Adrenal gland (tissue), 12 donors: ENCODE measurements around the gene MAGEB5. TPM values are rescaled to one million over a fixed set of nuclear protein-coding genes. Genes with fewer than 3 reads are reported as not detected.

ENCODE experiments used
- DNase-seq, 7 donors: peaks; one replicate each; pipeline ENCODE4 v3.0.0-alpha.2; 2019 to 2020
- H3K27ac ChIP-seq, 5 donors: fragments of 200-600 bp; sonication (generic) in 4 of 5; 1 replicate in 3 of 5; 2 replicates in 2 of 5; pipeline versions ENCODE4 v1.5.1 to v1.8.0; 2016 to 2020; ENCODE audit warnings: mild to moderate bottlenecking in 1 of 5
- H3K27me3 ChIP-seq: fragments of 200-600 bp; 2 replicates; pipeline ENCODE4 v1.8.0; 2021
- H3K36me3 ChIP-seq, 2 donors: fragments of 200-600 bp; replicated peaks in 1 of 2; 1 replicate in 1 of 2; 2 replicates in 1 of 2; pipeline versions ENCODE4 v1.5.1 to v1.8.0; 2018 to 2022
- H3K4me1 ChIP-seq, 2 donors: fragments of 200-600 bp; replicated peaks in 1 of 2; 1 replicate in 1 of 2; 2 replicates in 1 of 2; pipeline versions ENCODE4 v1.5.1 to v1.8.0; 2018 to 2021
- H3K4me3 ChIP-seq, 4 donors: fragments of 200-600 bp; sonication (generic) in 3 of 4; one replicate each; pipeline ENCODE4 v1.5.1; 2016 to 2018
- H3K9me3 ChIP-seq, 3 donors: fragments of 200-600 bp; sonication (generic) in 1 of 3; replicated peaks in 1 of 3; 1 replicate in 2 of 3; 2 replicates in 1 of 3; pipeline versions ENCODE4 v1.5.1 to v1.8.0; 2016 to 2021
- POLR2A ChIP-seq, 2 donors: fragments of 450-650 bp; IDR thresholded peaks; one replicate each; pipeline ENCODE4 v1.6.1; 2017; ENCODE audit warnings: antibody characterized with exemption in 2 of 2, mild to moderate bottlenecking in 2 of 2, moderate library complexity in 1 of 2
- WGBS, 4 donors: extraction: QIAGEN DNeasy Blood & Tissue Kit in 2 of 4; methylation state at CpG; one replicate each; pipeline versions ENCODE4 v1.1.5 to v1.1.7; 2013 to 2017; 5-methylcytosine and 5-hydroxymethylcytosine counted together
- intact Hi-C, 2 donors: fragments of 100-400 bp; cut with DNase I; formaldehyde crosslinking; loops; one replicate each; pipeline versions ENCODE4 v1.14.1 to v1.15.0; 2022 to 2023
- polyA plus RNA-seq, 3 donors: library from polyadenylated mRNA; stranded (reverse); fragments of 200-250 nt in 2 of 3; fragments of 350-450 nt in 1 of 3; fragmentation: Illumina TruSeq in 1 of 3; extraction: RNeasy Lipid Tissue Mini Kit (QIAGEN cat#74804) in 1 of 3; gene quantifications; one replicate each; pipeline ENCODE4 v1.2.3, GENCODE V29; 2013 to 2014
- total RNA-seq, 9 donors: library from RNA; depleted of rRNA in 4 of 9; stranded (reverse); fragments of >200 nt in 4 of 9; fragments of 120-200 nt in 1 of 9; fragmentation: NEBNext Ultra II Directional in 1 of 9; extraction: Animal tissue kit (Norgen Biotek cat#: 25700) in 1 of 9; gene quantifications; one replicate each; pipeline versions ENCODE4 v1.1.0 to v1.2.4, GENCODE V29; 2013 to 2023
- TF ChIP-seq, protein P1 (sequence below), 6 experiments: fragments of 450-650 bp in 4 of 6; fragments of 200-600 bp in 2 of 6; sonication (generic) in 1 of 6; IDR thresholded peaks; 1 replicate in 5 of 6; 2 replicates in 1 of 6; pipeline versions ENCODE4 v1.5.1 to v1.8.0; 2016 to 2021; ENCODE audit warnings: antibody characterized with exemption in 6 of 6, mild to moderate bottlenecking in 2 of 6, moderate library complexity in 1 of 6
- donor health status: healthy with polysubstance abuse.
- donor health status: Bipolar disorder and iron deficiency.
- donor health status: DM: yes; HTN: yes; CAD: no.
- donor health status: DM: no; HTN: no; CAD: no.
- donor health status: DM: no; HTN: no; CAD: no.
- donor health status: DM: yes; HTN: yes; CAD: no.

MAGEB5 gene
- total and polyA plus RNA-seq, 12 donors = not detected

DNA sequence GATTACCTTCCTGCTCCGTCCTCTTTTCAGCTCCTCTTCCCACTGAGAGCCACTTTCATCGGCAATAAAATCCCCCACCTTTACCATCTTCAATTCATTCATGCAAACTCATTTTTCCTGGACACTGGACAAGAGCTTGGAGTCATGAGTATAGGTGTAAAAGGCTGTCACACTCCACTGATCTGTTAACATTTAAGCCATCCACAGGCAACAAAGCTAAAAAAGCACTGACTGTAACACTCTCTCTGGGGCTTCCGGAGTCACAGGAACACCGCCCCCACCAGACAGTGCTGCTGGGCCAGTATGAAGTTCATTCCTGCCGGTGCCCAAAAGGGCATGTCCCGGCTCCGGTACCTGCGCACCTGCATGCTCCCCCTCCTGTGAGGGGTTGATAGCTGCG, 38.5 kb downstream of the MAGEB5 start:
- TF ChIP-seq POLR2A (IDR thresholded peaks at IDR 0.05) = no peak
- TF ChIP-seq, protein P1, sequence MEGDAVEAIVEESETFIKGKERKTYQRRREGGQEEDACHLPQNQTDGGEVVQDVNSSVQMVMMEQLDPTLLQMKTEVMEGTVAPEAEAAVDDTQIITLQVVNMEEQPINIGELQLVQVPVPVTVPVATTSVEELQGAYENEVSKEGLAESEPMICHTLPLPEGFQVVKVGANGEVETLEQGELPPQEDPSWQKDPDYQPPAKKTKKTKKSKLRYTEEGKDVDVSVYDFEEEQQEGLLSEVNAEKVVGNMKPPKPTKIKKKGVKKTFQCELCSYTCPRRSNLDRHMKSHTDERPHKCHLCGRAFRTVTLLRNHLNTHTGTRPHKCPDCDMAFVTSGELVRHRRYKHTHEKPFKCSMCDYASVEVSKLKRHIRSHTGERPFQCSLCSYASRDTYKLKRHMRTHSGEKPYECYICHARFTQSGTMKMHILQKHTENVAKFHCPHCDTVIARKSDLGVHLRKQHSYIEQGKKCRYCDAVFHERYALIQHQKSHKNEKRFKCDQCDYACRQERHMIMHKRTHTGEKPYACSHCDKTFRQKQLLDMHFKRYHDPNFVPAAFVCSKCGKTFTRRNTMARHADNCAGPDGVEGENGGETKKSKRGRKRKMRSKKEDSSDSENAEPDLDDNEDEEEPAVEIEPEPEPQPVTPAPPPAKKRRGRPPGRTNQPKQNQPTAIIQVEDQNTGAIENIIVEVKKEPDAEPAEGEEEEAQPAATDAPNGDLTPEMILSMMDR (IDR thresholded peaks at IDR 0.05) = no peak
- H3K4me1 ChIP-seq = no peaks in the 10 kb centered on the region

DNA sequence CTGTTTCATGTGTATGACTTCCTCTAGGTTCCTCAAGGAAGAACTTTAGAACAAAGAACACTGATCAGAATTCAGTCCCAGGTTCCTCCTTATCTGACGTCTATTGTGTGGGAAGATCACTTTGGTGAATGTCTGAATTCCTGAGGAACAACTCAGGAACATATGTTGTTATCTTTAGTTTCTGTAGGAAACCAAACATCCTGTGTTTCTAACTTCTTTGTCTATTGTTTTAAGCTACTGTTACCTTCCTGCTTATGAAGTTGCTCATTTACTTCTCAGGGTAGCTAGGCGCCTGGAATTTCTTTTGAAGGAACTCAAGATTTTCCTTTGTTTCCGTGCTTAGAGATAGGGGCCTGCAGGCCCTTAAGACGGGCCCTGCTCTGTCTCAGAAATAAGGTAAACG, 46.2 kb downstream of the MAGEB5 start:
- TF ChIP-seq, protein P1 (IDR thresholded peaks at IDR 0.05) = no peak
- TF ChIP-seq POLR2A (IDR thresholded peaks at IDR 0.05) = no peak
- Histone ChIP-seq H3K9me3 (no peaks in the 10 kb centered on the region), H3K27me3 (peaks cover 8% of the 10 kb centered on the region), H3K36me3 (no peaks in the 10 kb centered on the region), H3K4me3 (no peak overlapping the region), H3K27ac (no peak overlapping the region), H3K4me1 (no peaks in the 10 kb centered on the region)
- WGBS, 4 donors = 53 to 72% (median 66%) methylated on average over 5 of the region's 5 CpGs
- DNase-seq = no peak
- intact Hi-C loops = no loop called here

More for the DNA sequence above, 38.5 kb downstream of the MAGEB5 start:
- no peak for DNase-seq
- Histone ChIP-seq H3K36me3 (no peaks in the 10 kb centered on the region), H3K27ac (no peak overlapping the region), H3K9me3 (no peaks in the 10 kb centered on the region), H3K27me3 (peaks cover 14% of the 10 kb centered on the region), H3K4me3 (no peak overlapping the region)
- 78 to 84% (median 82%) methylated on average over 8 to 9 of the region's 9 CpGs for WGBS, 4 donors
- intact Hi-C loops = no loop called here

Other genes with a start within 250 kb of the MAGEB5 start
- gene MAGEB18, start 77.8 kb upstream of the MAGEB5 start, total RNA-seq = not detected
- not detected for gene MAGEB18, start 77.8 kb upstream of the MAGEB5 start, polyA plus RNA-seq
- gene MAGEB6B, start 55.6 kb upstream of the MAGEB5 start, total RNA-seq = not detected
- not detected for gene MAGEB6B, start 55.6 kb upstream of the MAGEB5 start, polyA plus RNA-seq
- gene MAGEB6, start 23.7 kb upstream of the MAGEB5 start, total RNA-seq = not detected
- not detected for gene MAGEB6, start 23.7 kb upstream of the MAGEB5 start, polyA plus RNA-seq